GM23248 (cell line): ENCODE measurements around the gene PXT1. TPM values are rescaled to one million over a fixed set of nuclear protein-coding genes. Genes with fewer than 3 reads are reported as not detected.

Experiments used
- DNase-seq: peaks from one replicate; pipeline ENCODE4 v3.0.0-alpha.2; 2015
- H2AFZ ChIP-seq: fragments of 200-600 bp; sonication (generic); 2 replicates; pipeline ENCODE4 v1.6.1; 2016; ENCODE audit warnings: antibody characterized with exemption
- H3F3A ChIP-seq: fragments of 200-600 bp; sonication (generic); 2 replicates; pipeline ENCODE4 v1.6.1; 2016; ENCODE audit warnings: mild to moderate bottlenecking, antibody characterized with exemption, mixed run types; ENCODE audit not compliant: insufficient read depth
- H3K27ac ChIP-seq: fragments of 200-600 bp; sonication (generic); 2 replicates; pipeline ENCODE4 v1.5.1; 2016; ENCODE audit warnings: mild to moderate bottlenecking
- H3K27me3 ChIP-seq: fragments of 200-600 bp; sonication (generic); replicated peaks from 2 replicates; pipeline ENCODE4 v1.6.1; 2016; ENCODE audit warnings: mild to moderate bottlenecking; ENCODE audit not compliant: insufficient read depth
- H3K36me3 ChIP-seq: fragments of 200-600 bp; sonication (generic); 2 replicates; pipeline ENCODE4 v1.6.1; 2016; ENCODE audit warnings: low read depth, mild to moderate bottlenecking
- H3K4me1 ChIP-seq: fragments of 200-600 bp; sonication (generic); 2 replicates; pipeline ENCODE4 v1.6.1; 2016; ENCODE audit warnings: mild to moderate bottlenecking; ENCODE audit not compliant: insufficient read depth
- H3K4me2 ChIP-seq: fragments of 200-600 bp; sonication (generic); one replicate; pipeline ENCODE4 v1.6.1; 2016; ENCODE audit warnings: mild to moderate bottlenecking; ENCODE audit not compliant: unreplicated experiment
- H3K4me3 ChIP-seq: fragments of 200-600 bp; sonication (generic); 2 replicates; pipeline ENCODE4 v1.5.1; 2016; ENCODE audit warnings: mild to moderate bottlenecking
- H3K79me2 ChIP-seq: fragments of 200-600 bp; sonication (generic); 2 replicates; pipeline ENCODE4 v1.6.1; 2016; ENCODE audit warnings: mild to moderate bottlenecking; ENCODE audit not compliant: insufficient read depth
- H3K9ac ChIP-seq: fragments of 200-600 bp; sonication (generic); 2 replicates; pipeline ENCODE4 v1.6.1; 2016; ENCODE audit warnings: mild to moderate bottlenecking
- H3K9me2 ChIP-seq: fragments of 200-600 bp; sonication (generic); 2 replicates; pipeline ENCODE4 v1.6.1; 2016; ENCODE audit warnings: mixed run types, mild to moderate bottlenecking, moderate library complexity; ENCODE audit not compliant: insufficient read depth
- H3K9me3 ChIP-seq: fragments of 200-600 bp; sonication (generic); one replicate; pipeline ENCODE4 v1.6.1; 2017; ENCODE audit warnings: low read depth
- H4K20me1 ChIP-seq: fragments of 200-600 bp; sonication (generic); 2 replicates; pipeline ENCODE4 v1.6.0; 2016; ENCODE audit not compliant: insufficient read depth
- EZH2 ChIP-seq: fragments of 200-600 bp; sonication (generic); IDR thresholded peaks from 2 replicates; pipeline ENCODE4 v1.6.1; 2018; ENCODE audit warnings: antibody characterized with exemption, mild to moderate bottlenecking; ENCODE audit not compliant: insufficient read depth, poor library complexity, severe bottlenecking
- EZH2phosphoT487 ChIP-seq: fragments of 200-600 bp; sonication (generic); IDR thresholded peaks from 2 replicates; pipeline ENCODE4 v1.6.1; 2018; ENCODE audit warnings: antibody characterized with exemption, moderate library complexity, mild to moderate bottlenecking, low read depth; ENCODE audit not compliant: insufficient read depth
- WGBS, 2 experiments: methylation state at CpG; one replicate each; pipeline ENCODE4 v1.1.6; 2015 to 2017; ENCODE audit warnings: low lambda C conversion rate in 2 of 2, low coverage in 1 of 2; ENCODE audit errors: missing lambda C conversion rate in 2 of 2; 5-methylcytosine and 5-hydroxymethylcytosine counted together
- in situ Hi-C: fragments of 300-500 bp; cut with MboI; formaldehyde crosslinking; loops from 2 replicates; pipeline ENCODE4 v1.15.0; 2020
- polyA plus RNA-seq: library from polyadenylated mRNA; unstranded; fragments of >200 nt; fragmentation: Nextera tagmentation; extraction: Ambion mirVana; gene quantifications from 2 replicates; pipeline ENCODE4 v1.2.1, GENCODE V29; 2016
- small RNA-seq: library from RNA; depleted of rRNA; stranded (forward); fragments of <200 nt; gene quantifications from one replicate; pipeline ENCODE3, GENCODE V24; 2014; ENCODE audit warnings: low read depth, low replicate concordance
- total RNA-seq: library from RNA; depleted of rRNA; stranded (reverse); fragments of >200 nt; shearing (Covaris generic); gene quantifications from 2 replicates; pipeline ENCODE4 v1.2.3, GENCODE V29; 2014; rRNA removed

The PXT1 gene
- total and polyA plus RNA-seq, 2 experiments from 2014 or later: not detected

- in situ Hi-C loops: no loop called here
- Histone ChIP-seq H3K27ac (no peak overlapping the region), H3K9me3 (no peaks in the 10 kb centered on the region), H2AFZ (no peak overlapping the region), H4K20me1 (no peaks in the 10 kb centered on the region), H3K9ac (no peak overlapping the region), H3K9me2 (no peaks in the 10 kb centered on the region), H3F3A (peaks cover 17% of the 10 kb centered on the region), H3K4me3 (no peak overlapping the region), H3K27me3 (no peaks in the 10 kb centered on the region), H3K4me2 (no peak overlapping the region), H3K79me2 (no peaks in the 10 kb centered on the region), H3K4me1 (peaks cover 19% of the 10 kb centered on the region), H3K36me3 (no peaks in the 10 kb centered on the region)
- no peak for TF ChIP-seq EZH2phosphoT487
- no peak for TF ChIP-seq EZH2
- DNase-seq: no peak
- 88 to 90% methylated on average over 20 of the region's 20 CpGs for WGBS, 2 experiments
These were observed 96.0 kb downstream of the PXT1 start for GRCh38 chr6:36346486-36347273.

- Histone ChIP-seq H3K9ac (no peak overlapping the region), H4K20me1 (no peaks in the 10 kb centered on the region)
These were observed 96.8 kb downstream of the PXT1 start for GRCh38 chr6:36345681-36346466.

GRCh38 chr6:36343109-36343680 is 99.5 kb downstream of the PXT1 start:
- H3F3A ChIP-seq: no peaks in the 10 kb centered on the region
- 0 out of 2 replicates have a peak, but pooled peaks cover 7% of the 10 kb centered on the region for H3K27me3 ChIP-seq
- no peaks in the 10 kb centered on the region for H3K4me1 ChIP-seq
- no peaks in the 10 kb centered on the region for H3K36me3 ChIP-seq
- no peak overlapping the region for H3K27ac ChIP-seq
- no peaks in the 10 kb centered on the region for H3K9me3 ChIP-seq
- H3K9me2 ChIP-seq: no peaks in the 10 kb centered on the region
- H3K79me2 ChIP-seq: no peaks in the 10 kb centered on the region
- no peak overlapping the region for H3K4me2 ChIP-seq
- H3K4me3 ChIP-seq: no peak overlapping the region
- no peak overlapping the region for H3K9ac ChIP-seq
- no peak overlapping the region for H2AFZ ChIP-seq
- no peak for TF ChIP-seq EZH2
- TF ChIP-seq EZH2phosphoT487: no peak
- in situ Hi-C loops: no loop called here
- WGBS, 2 experiments: 88 to 91% methylated on average over 5 of the region's 5 CpGs
- no peak for DNase-seq
- no peaks in the 10 kb centered on the region for H4K20me1 ChIP-seq

More at GRCh38 chr6:36345681-36346466, 96.8 kb downstream of the PXT1 start:
- Histone ChIP-seq H3K79me2 (no peaks in the 10 kb centered on the region), H3K27me3 (no peaks in the 10 kb centered on the region), H3K4me1 (peaks cover 11% of the 10 kb centered on the region), H3K4me2 (no peak overlapping the region), H3K36me3 (no peaks in the 10 kb centered on the region), H3F3A (peaks cover 9% of the 10 kb centered on the region), H3K9me3 (no peaks in the 10 kb centered on the region), H3K4me3 (no peak overlapping the region), H3K9me2 (no peaks in the 10 kb centered on the region), H2AFZ (no peak overlapping the region), H3K27ac (no peak overlapping the region)
- DNase-seq: no peak
- TF ChIP-seq EZH2phosphoT487: no peak
- no peak for TF ChIP-seq EZH2
- in situ Hi-C loops: no loop called here
- WGBS, 2 experiments: 81 to 85% methylated on average over 13 of the region's 13 CpGs

GRCh38 chr6:36340618-36341454 is 101.8 kb downstream of the PXT1 start:
- Histone ChIP-seq H3K9me2 (no peaks in the 10 kb centered on the region), H3K4me3 (peak overlapping the region; percentile 51), H3K36me3 (no peaks in the 10 kb centered on the region), H3K27me3 (peaks cover 11% of the 10 kb centered on the region; the same call in 1 of the 2 replicates), H3K9me3 (no peaks in the 10 kb centered on the region), H3F3A (no peaks in the 10 kb centered on the region), H2AFZ (peak overlapping the region; percentile 84), H3K4me2 (peak overlapping the region; percentile 63), H3K9ac (peak overlapping the region; percentile 36; the same call in 1 of the 2 replicates), H3K4me1 (no peaks in the 10 kb centered on the region), H3K79me2 (no peaks in the 10 kb centered on the region), H3K27ac (no peak overlapping the region), H4K20me1 (no peaks in the 10 kb centered on the region)
- peak; percentile 83 for DNase-seq
- in situ Hi-C loops: no loop called here
- WGBS, 2 experiments: 19% methylated on average over 36 of the region's 36 CpGs
- TF ChIP-seq EZH2 (no peak), EZH2phosphoT487 (no peak)

Small RNA genes within 50 kb of the gene (small RNA-seq; reads per million reads assigned to genes)
- not detected for gene RN7SL502P

Other genes with a start within 250 kb of the PXT1 start
- 7.9 and 11.3 TPM in 2 replicates for gene BRPF3, start 246.1 kb downstream of the PXT1 start, total RNA-seq
- gene BRPF3, start 246.1 kb downstream of the PXT1 start, polyA plus RNA-seq: 5.8 and 6.3 TPM in 2 replicates
- not detected in 2 replicates for gene PNPLA1, start 172.8 kb downstream of the PXT1 start, total RNA-seq
- not detected in 2 replicates for gene PNPLA1, start 172.8 kb downstream of the PXT1 start, polyA plus RNA-seq
- not detected in 2 replicates for gene BNIP5, start 106.0 kb downstream of the PXT1 start, total RNA-seq
- not detected in 2 replicates for gene BNIP5, start 106.0 kb downstream of the PXT1 start, polyA plus RNA-seq
- 0.32 TPM in 1 of 2 replicates, not detected in the other for gene ETV7, start 55.2 kb downstream of the PXT1 start, total RNA-seq
- 0.70 and 0.99 TPM in 2 replicates for gene ETV7, start 55.2 kb downstream of the PXT1 start, polyA plus RNA-seq
- gene KCTD20, start 146 bp upstream of the PXT1 start, total RNA-seq: 103 and 120 TPM in 2 replicates
- gene KCTD20, start 146 bp upstream of the PXT1 start, polyA plus RNA-seq: 52.3 and 52.7 TPM in 2 replicates
- 30.5 and 35.6 TPM in 2 replicates for gene STK38, start 104.6 kb upstream of the PXT1 start, total RNA-seq
- 50.4 and 51.1 TPM in 2 replicates for gene STK38, start 104.6 kb upstream of the PXT1 start, polyA plus RNA-seq
- gene SRSF3, start 151.5 kb upstream of the PXT1 start, total RNA-seq: 141 and 171 TPM in 2 replicates
- gene SRSF3, start 151.5 kb upstream of the PXT1 start, polyA plus RNA-seq: 238 and 243 TPM in 2 replicates
- 469 and 549 TPM in 2 replicates for gene CDKN1A, start 235.9 kb upstream of the PXT1 start, total RNA-seq
- 813 and 856 TPM in 2 replicates for gene CDKN1A, start 235.9 kb upstream of the PXT1 start, polyA plus RNA-seq